Mammary epithelial cell (primary cell): ENCODE data around the gene TTLL9.
A peak's percentile ranks its signal among the peaks of the same experiment; 100 is the strongest.

Source experiments
- CTCF ChIP-seq, 2 donors: IDR thresholded peaks in 1 of 2; conservative IDR thresholded peaks in 1 of 2; 2 replicates each; pipeline ENCODE4 v1.5.1; 2011 to 2012; ENCODE audit warnings: inconsistent platforms in 2 of 2, low read length in 2 of 2, mild to moderate bottlenecking in 2 of 2, control low read depth in 1 of 2, low read depth in 1 of 2; ENCODE audit not compliant: insufficient read depth in 1 of 2; ENCODE audit errors: extremely low read depth in 1 of 2
- EZH2 ChIP-seq: IDR thresholded peaks from 2 replicates; pipeline ENCODE4 v1.6.1; 2012; ENCODE audit warnings: low read length, inconsistent platforms, borderline replicate concordance

GRCh38 chr20:31835554-31835953 lies 34.9 kb upstream of the TTLL9 start:
- TF ChIP-seq CTCF (conservative IDR thresholded peaks at IDR 0.05 in 1 of 2, IDR thresholded peaks at IDR 0.05 in 1 of 2; ENCODE audit: extremely low read depth in 1 of 2, insufficient read depth in 1 of 2, low read depth in 1 of 2, low read length in 2 of 2), result no peak
- TF ChIP-seq EZH2, result peak; percentile 30
